ENCODE measurements around the gene AVPR1B.
"Not testable (repeated sequence)": the region's sequence is repeated elsewhere in the genome, so short reads cannot be mapped to it uniquely, and the experiment has no call there.

Gene AVPR1B

GRCh38 chr1:206081856-206082255, 35.3 kb downstream of the AVPR1B start:
- DNase-seq (ENCODE audit: low read depth) = no peak

GRCh38 chr1:206080026-206080820, 37.0 kb downstream of the AVPR1B start:
- no peak for DNase-seq (ENCODE audit: low read depth)

- no peak for DNase-seq (ENCODE audit: low read depth)
These were observed 38.1 kb downstream of the AVPR1B start for GRCh38 chr1:206079135-206079534.

- no peak for DNase-seq (ENCODE audit: low read depth)
These were observed 41.1 kb downstream of the AVPR1B start for GRCh38 chr1:206075786-206076755.

- DNase-seq (ENCODE audit: low read depth) = no peak
These were observed 42.3 kb downstream of the AVPR1B start for GRCh38 chr1:206074839-206075238.

- no peak for DNase-seq (ENCODE audit: low read depth)
These were observed 46.4 kb downstream of the AVPR1B start for GRCh38 chr1:206070627-206071304.

- DNase-seq (ENCODE audit: low read depth) = no peak
These were observed 48.9 kb downstream of the AVPR1B start for GRCh38 chr1:206068314-206068713.

GRCh38 chr1:206067486-206068227, 49.5 kb downstream of the AVPR1B start:
- DNase-seq (ENCODE audit: low read depth) = no peak

GRCh38 chr1:206066479-206067171, 50.6 kb downstream of the AVPR1B start:
- no peak for DNase-seq (ENCODE audit: low read depth)

- DNase-seq (ENCODE audit: low read depth) = no peak
These were observed 51.5 kb downstream of the AVPR1B start for GRCh38 chr1:206065547-206066145.

- DNase-seq (ENCODE audit: low read depth) = not testable (repeated sequence)
These were observed 52.7 kb downstream of the AVPR1B start for GRCh38 chr1:206064501-206064900.

GRCh38 chr1:206064001-206064400, 53.2 kb downstream of the AVPR1B start:
- DNase-seq (ENCODE audit: low read depth) = not testable (repeated sequence)

GRCh38 chr1:206062464-206062863, 54.7 kb downstream of the AVPR1B start:
- no peak for DNase-seq (ENCODE audit: low read depth)

- DNase-seq (ENCODE audit: low read depth) = no peak
These were observed 56.3 kb downstream of the AVPR1B start for GRCh38 chr1:206060844-206061243.
